Gastrocnemius medialis (tissue), 4 donors: ENCODE results near the gene PPP1R26.

Experiments
- POLR2A ChIP-seq, 2 donors: fragments of 450-650 bp; IDR thresholded peaks; one replicate each; pipeline ENCODE4 v1.6.1; 2017; ENCODE audit warnings: antibody characterized with exemption in 2 of 2, mild to moderate bottlenecking in 2 of 2, moderate library complexity in 2 of 2
- TF ChIP-seq, protein P1 (sequence below), 5 experiments: fragments of 450-650 bp in 3 of 5; fragments of 200-600 bp in 2 of 5; sonication (generic) in 2 of 5; IDR thresholded peaks in 4 of 5; conservative IDR thresholded peaks in 1 of 5; 1 replicate in 4 of 5; 2 replicates in 1 of 5; pipeline ENCODE4 v1.5.1; 2016 to 2019; ENCODE audit warnings: antibody characterized with exemption in 5 of 5, mild to moderate bottlenecking in 3 of 5, moderate library complexity in 3 of 5

DNA sequence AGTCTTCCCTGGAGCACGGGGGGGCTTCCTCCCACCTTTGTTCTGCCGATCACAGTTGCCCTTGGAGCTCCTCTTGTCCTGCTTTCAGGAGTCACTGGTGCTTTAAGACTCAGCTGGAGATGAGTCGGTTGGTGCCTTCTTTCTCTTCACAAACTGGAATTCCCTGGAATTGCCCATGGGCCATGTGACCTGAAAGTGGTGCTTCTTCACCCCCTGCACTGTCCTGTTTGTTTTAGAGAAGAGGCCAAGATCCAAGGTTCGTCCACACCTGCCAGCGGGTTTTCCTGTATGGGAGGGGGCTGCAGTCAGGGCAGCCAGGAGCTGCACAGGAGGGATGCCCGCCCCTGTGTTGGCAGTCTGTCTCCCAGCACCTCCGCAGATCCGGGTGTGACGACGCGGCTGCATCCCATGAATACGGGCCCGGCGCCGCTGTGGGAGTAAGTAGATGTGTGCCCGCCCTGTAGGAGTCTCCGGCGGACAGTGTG is 11.4 kb downstream of the PPP1R26 start:
- TF ChIP-seq, protein P1, sequence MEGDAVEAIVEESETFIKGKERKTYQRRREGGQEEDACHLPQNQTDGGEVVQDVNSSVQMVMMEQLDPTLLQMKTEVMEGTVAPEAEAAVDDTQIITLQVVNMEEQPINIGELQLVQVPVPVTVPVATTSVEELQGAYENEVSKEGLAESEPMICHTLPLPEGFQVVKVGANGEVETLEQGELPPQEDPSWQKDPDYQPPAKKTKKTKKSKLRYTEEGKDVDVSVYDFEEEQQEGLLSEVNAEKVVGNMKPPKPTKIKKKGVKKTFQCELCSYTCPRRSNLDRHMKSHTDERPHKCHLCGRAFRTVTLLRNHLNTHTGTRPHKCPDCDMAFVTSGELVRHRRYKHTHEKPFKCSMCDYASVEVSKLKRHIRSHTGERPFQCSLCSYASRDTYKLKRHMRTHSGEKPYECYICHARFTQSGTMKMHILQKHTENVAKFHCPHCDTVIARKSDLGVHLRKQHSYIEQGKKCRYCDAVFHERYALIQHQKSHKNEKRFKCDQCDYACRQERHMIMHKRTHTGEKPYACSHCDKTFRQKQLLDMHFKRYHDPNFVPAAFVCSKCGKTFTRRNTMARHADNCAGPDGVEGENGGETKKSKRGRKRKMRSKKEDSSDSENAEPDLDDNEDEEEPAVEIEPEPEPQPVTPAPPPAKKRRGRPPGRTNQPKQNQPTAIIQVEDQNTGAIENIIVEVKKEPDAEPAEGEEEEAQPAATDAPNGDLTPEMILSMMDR (IDR thresholded peaks at IDR 0.05 in 4 of 5, conservative IDR thresholded peaks at IDR 0.05 in 1 of 5): no peak
- no peak for TF ChIP-seq POLR2A (IDR thresholded peaks at IDR 0.05)
